Measurements from ENCODE around the gene PHYKPL. TPM values are rescaled to one million over a fixed set of nuclear protein-coding genes. Genes with fewer than 3 reads are reported as not detected.

PHYKPL gene
- total and polyA plus RNA-seq, 7 donors, result 26.0 to 121 (median 47.6) TPM

GRCh38 chr5:178236126-178236525, 3.5 kb upstream of the PHYKPL start:
- no peak for TF ChIP-seq POLR2AphosphoS5 (IDR thresholded peaks at IDR 0.05)
- no peak for TF ChIP-seq CTCF (IDR thresholded peaks at IDR 0.05)
- TF ChIP-seq EP300 (IDR thresholded peaks at IDR 0.05), result no peak
- TF ChIP-seq POLR2A (IDR thresholded peaks at IDR 0.05), result no peak
- intact Hi-C loops (cut with DNase I), result no loop called here
- no peak for DNase-seq
- Histone ChIP-seq H3K27me3 (no peaks in the 10 kb centered on the region), H3K36me3 (no peaks in the 10 kb centered on the region), H3K4me1 (peaks cover 0 to 14% (median 13%) of the 10 kb centered on the region in 4 donors), H3K4me3 (no peak overlapping the region), H3K9me3 (no peaks in the 10 kb centered on the region), H3K27ac (no peak overlapping the region)
- 88 to 91% methylated on average over 9 of the region's 9 CpGs for WGBS, 2 donors

- peaks cover 0 to 19% (median 18%) of the 10 kb centered on the region in 4 donors for H3K4me1 ChIP-seq
- intact Hi-C loops (cut with DNase I), result no loop called here
Observed at GRCh38 chr5:178235588-178235974, 3.0 kb upstream of the PHYKPL start.

GRCh38 chr5:178234750-178235587, 2.4 kb upstream of the PHYKPL start:
- 25 to 26% methylated on average over 12 of the region's 12 CpGs for WGBS, 2 donors
- H3K9me3 ChIP-seq, result no peaks in the 10 kb centered on the region
- peaks cover 0 to 7% (median 0%) of the 10 kb centered on the region in 4 donors for H3K36me3 ChIP-seq
- DNase-seq, result peak; percentile 79
- no peaks in the 10 kb centered on the region for H3K27me3 ChIP-seq
- H3K4me1 ChIP-seq, result peaks cover 0 to 25% (median 24%) of the 10 kb centered on the region in 4 donors
- no peak overlapping the region for H3K4me3 ChIP-seq
- no peak for TF ChIP-seq EP300 (IDR thresholded peaks at IDR 0.05)
- peak in 3 of 4 experiments; percentile 23 to 50 (median 26) for TF ChIP-seq CTCF (IDR thresholded peaks at IDR 0.05)
- peak overlapping the region in 1 of 4 donors; percentile 15 for H3K27ac ChIP-seq
- intact Hi-C loops (cut with DNase I), result no loop called here

More at GRCh38 chr5:178235588-178235974, 3.0 kb upstream of the PHYKPL start:
- no peaks in the 10 kb centered on the region for H3K27me3 ChIP-seq
- H3K9me3 ChIP-seq, result no peaks in the 10 kb centered on the region
- DNase-seq, result no peak
- no peak overlapping the region for H3K27ac ChIP-seq
- WGBS, 2 donors, result 80 to 89% methylated on average over 3 of the region's 3 CpGs
- peaks cover 0 to under 1% (median 0%) of the 10 kb centered on the region in 4 donors for H3K36me3 ChIP-seq
- H3K4me3 ChIP-seq, result no peak overlapping the region
- no peak for TF ChIP-seq EP300 (IDR thresholded peaks at IDR 0.05)
- no peak for TF ChIP-seq POLR2AphosphoS5 (IDR thresholded peaks at IDR 0.05)

- 79 to 85% methylated on average over 7 of the region's 7 CpGs for WGBS, 2 donors
- intact Hi-C loops (cut with DNase I), result no loop called here
- no peak for TF ChIP-seq POLR2AphosphoS5 (IDR thresholded peaks at IDR 0.05)
- no peak for TF ChIP-seq CTCF (IDR thresholded peaks at IDR 0.05)
- TF ChIP-seq EP300 (IDR thresholded peaks at IDR 0.05), result no peak
- TF ChIP-seq POLR2A (IDR thresholded peaks at IDR 0.05), result no peak
- peaks cover 0 to 14% (median 0%) of the 10 kb centered on the region in 4 donors for H3K36me3 ChIP-seq
- peaks cover 0 to 29% (median 27%) of the 10 kb centered on the region in 4 donors for H3K4me1 ChIP-seq
- no peaks in the 10 kb centered on the region for H3K9me3 ChIP-seq
- no peaks in the 10 kb centered on the region for H3K27me3 ChIP-seq
- no peak overlapping the region for H3K27ac ChIP-seq
- no peak for DNase-seq
- H3K4me3 ChIP-seq, result no peak overlapping the region
Observed at GRCh38 chr5:178234121-178234749, 1.6 kb upstream of the PHYKPL start.

GRCh38 chr5:178232920-178233429, 373 bp upstream of the PHYKPL start:
- Histone ChIP-seq H3K4me1 (peaks cover 0 to 29% (median 27%) of the 10 kb centered on the region in 4 donors), H3K36me3 (peaks cover 0 to 27% (median 4%) of the 10 kb centered on the region in 4 donors), H3K27ac (peak overlapping the region; percentile 87 to 97 (median 96)), H3K9me3 (no peaks in the 10 kb centered on the region), H3K4me3 (peak overlapping the region; percentile 65 to 92 (median 80)), H3K27me3 (no peaks in the 10 kb centered on the region)
- intact Hi-C loops (cut with DNase I), result loop anchor here (2.0 kb wide), 3 partner anchors 28 to 394 kb away; partner anchors contain the start of genes CLK4, COL23A1 and HNRNPAB
- 71 to 74% methylated on average over 11 of the region's 11 CpGs for WGBS, 2 donors
- TF ChIP-seq CTCF (IDR thresholded peaks at IDR 0.05), result no peak
- no peak for TF ChIP-seq POLR2A (IDR thresholded peaks at IDR 0.05)
- no peak for TF ChIP-seq POLR2AphosphoS5 (IDR thresholded peaks at IDR 0.05)
- TF ChIP-seq EP300 (IDR thresholded peaks at IDR 0.05), result no peak
- no peak for DNase-seq
